Measurements from ENCODE around the gene JARID2.
A peak's percentile ranks its signal among the peaks of the same experiment; 100 is the strongest.

DNA sequence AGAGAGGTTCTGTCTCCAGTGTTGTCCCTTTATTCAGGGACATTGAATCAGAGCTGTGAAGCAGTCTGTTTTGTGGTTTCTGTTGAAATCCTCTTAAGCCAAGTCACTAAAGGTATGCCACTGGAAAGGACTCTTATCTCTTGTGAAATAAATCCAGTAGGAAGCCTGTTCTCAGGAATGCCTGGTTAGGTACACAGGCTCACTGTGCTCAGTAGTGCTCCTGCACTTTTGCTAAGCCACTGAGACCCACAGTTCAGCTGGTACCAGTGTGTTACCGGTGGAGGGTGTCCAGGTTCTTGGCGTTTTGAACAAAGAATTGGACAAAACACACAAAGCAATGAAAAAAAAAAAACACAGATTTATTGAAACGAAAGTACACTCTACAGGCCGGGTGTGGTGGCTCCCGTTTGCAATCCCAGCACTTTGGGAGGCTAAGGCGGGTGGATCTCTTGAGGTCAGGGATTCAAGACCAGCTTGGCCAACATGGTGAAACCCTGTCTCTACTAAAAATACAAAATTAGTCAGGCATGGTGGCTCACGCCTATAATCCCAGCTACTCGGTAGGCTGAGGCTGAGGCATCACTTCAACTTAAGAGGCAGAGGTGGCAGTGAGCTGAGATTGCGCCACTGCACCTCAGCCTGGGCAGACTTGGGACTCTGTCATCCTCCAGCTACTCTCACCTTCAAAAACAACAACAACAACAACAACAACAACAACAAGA lies 186.1 kb downstream of the JARID2 start:
- no peak for TF ChIP-seq REPIN1 (tag by site-specific recombination; IDR thresholded peaks at IDR 0.05; ENCODE audit: low read depth)
- TF ChIP-seq PRDM1 (tag by site-specific recombination; IDR thresholded peaks at IDR 0.05), result no peak
- TF ChIP-seq, protein P1, sequence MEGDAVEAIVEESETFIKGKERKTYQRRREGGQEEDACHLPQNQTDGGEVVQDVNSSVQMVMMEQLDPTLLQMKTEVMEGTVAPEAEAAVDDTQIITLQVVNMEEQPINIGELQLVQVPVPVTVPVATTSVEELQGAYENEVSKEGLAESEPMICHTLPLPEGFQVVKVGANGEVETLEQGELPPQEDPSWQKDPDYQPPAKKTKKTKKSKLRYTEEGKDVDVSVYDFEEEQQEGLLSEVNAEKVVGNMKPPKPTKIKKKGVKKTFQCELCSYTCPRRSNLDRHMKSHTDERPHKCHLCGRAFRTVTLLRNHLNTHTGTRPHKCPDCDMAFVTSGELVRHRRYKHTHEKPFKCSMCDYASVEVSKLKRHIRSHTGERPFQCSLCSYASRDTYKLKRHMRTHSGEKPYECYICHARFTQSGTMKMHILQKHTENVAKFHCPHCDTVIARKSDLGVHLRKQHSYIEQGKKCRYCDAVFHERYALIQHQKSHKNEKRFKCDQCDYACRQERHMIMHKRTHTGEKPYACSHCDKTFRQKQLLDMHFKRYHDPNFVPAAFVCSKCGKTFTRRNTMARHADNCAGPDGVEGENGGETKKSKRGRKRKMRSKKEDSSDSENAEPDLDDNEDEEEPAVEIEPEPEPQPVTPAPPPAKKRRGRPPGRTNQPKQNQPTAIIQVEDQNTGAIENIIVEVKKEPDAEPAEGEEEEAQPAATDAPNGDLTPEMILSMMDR (tag by site-specific recombination; IDR thresholded peaks at IDR 0.05), result no peak
- no peak for TF ChIP-seq SP2 (tag by site-specific recombination; IDR thresholded peaks at IDR 0.05)
- no peak for TF ChIP-seq ZFP69B (tag by site-specific recombination; IDR thresholded peaks at IDR 0.05)
- TF ChIP-seq ZBTB7A (tag by site-specific recombination; IDR thresholded peaks at IDR 0.05; ENCODE audit: low read depth), result no peak
- TF ChIP-seq ZNF24 (tag by site-specific recombination; IDR thresholded peaks at IDR 0.05), result no peak
- TF ChIP-seq MYNN (tag by site-specific recombination; IDR thresholded peaks at IDR 0.05; ENCODE audit: borderline replicate concordance), result peak; percentile 98
- TF ChIP-seq ZNF433 (tag by site-specific recombination; IDR thresholded peaks at IDR 0.05; ENCODE audit: low read depth), result no peak
- no peak for TF ChIP-seq ZNF776 (tag by site-specific recombination; IDR thresholded peaks at IDR 0.05; ENCODE audit: borderline replicate concordance)
